HG03378 (cell line): ENCODE results near the gene MROH8.

Experiments
- ATAC-seq: cut with Tn5 transposase; IDR thresholded peaks from one replicate; pipeline ENCODE4 v1.9.1; 2021; ENCODE audit warnings: mild to moderate bottlenecking, moderate library complexity; ENCODE audit not compliant: unreplicated experiment

Gene MROH8

DNA sequence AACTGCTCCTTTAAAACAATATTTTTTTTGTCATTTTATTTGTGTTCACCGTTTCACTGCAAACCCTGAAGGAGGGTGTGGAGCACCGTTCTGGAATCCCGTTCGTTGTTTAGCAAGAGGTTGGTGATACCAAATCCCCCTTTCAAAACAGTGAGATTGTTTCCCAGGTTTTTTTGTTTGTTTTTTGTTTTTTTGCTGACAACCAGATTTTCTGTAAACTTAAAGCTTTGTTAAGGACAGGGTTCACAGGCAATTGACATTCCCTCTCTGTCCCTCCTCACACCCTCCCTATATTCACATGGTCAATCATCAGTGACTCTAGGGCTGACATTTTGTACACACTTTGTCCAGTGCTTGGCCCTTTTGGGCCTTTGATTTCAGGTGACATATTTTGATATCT is 21.0 kb upstream of the MROH8 start:
- no peak for ATAC-seq

DNA sequence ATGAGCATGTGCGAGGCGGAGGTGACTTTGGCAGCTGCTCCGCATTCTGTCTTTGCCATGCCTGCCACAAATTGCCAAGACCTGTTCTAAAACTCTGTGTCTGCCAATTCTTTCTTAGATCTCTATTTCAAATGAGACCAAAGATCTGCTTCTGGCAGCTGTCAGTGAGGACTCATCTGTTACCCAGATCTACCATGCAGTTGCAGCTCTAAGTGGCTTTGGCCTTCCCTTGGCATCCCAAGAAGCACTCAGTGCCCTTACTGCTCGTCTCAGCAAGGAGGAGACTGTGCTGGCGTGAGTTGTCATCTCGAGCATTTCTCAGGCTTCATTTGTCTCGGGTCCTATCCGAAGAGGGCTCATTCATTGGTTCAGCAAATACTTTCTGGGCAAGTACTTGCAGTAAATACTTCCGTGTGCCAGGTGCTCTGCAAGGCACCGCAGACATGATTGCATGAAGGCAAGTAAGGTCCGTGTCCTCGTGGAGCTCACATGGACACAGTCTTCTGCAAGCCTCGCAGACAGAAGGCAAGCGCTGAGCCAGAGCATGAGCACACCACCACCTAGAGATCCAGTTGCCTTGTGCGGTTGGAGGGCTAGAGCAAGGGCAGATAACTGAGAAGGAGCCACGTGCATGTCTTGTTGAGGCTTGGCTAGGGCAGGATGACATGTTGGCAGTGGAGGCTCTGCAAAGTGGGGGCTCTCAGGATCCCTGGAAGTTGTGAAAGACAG is 19.7 kb upstream of the MROH8 start:
- ATAC-seq = no peak

DNA sequence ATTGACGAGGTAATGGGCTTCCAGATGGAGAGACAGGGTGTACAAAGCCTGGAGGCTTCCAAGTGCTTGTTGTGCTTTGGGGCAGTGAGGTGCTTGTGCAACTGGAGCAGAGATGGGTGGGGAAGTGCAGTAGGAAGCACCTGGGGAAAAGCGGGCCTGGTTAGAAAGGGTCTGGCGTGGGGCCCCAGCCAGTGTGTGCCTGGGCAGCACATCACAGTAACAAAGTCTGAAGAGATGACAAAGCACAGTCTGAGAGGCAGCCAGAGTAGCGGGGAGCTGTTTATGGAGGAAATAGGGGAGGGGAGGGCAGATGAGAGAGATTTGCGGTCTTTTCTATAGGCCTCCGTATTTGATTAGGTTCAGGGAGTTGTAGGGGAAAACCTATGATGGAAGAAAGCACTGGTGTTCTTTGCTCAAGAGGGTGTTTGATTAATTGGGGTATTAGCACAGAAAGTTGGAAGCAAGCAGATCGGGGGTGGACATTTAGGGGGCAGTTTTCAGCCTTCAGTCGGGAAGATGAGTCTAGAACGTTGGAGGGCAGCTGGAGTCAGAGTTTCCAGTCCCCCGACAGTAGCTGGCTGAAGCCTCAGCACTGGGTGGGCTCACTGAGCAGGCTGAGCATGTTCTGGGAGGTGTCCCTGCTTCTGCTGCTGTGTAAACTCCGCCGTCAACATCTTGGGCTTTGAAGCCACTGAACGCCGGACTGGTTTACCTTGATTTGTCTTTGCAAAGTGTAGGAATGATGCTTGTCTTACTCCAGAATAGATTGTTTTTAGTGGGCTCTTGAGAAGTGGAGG is 15.5 kb upstream of the MROH8 start:
- ATAC-seq = no peak

DNA sequence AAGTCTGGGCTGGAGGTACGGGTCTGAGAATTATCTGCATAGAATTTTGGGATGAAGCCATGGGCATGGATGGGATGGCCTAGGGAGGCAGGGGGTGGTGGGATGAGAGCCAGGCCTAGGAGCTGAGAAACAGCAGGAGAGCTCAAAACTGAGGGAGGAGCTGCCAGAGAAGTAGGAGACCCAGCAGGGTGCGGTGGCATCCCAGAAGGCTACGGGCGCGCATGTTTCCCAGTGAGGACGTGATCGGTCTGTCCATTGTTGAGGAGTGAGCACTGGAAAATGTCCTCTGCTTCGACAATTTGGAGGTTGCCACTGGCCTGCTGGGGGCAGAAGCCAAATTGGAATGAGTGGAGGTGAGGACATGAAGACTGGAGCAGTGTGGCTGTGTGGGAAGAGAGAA is 14.5 kb upstream of the MROH8 start:
- no peak for ATAC-seq

DNA sequence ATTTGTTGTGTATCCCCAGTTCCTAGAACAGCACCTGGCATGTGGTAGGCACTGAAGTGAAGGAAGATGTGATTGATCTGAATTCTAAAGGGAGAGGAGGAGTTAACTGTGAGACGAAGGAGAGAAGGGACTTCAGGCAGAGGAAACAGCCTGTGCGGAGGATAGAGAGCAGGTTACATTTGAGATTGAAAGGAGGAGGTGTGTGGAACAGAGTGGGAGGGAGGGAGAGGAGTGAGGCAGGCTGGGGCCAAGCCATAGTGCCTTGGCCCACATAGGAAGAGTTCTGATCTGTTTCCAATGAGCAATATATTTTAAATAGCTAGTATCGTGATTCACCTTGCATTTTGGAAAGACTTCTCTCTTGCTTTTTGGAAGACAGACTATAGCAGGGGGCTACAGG is 13.9 kb upstream of the MROH8 start:
- no peak for ATAC-seq

DNA sequence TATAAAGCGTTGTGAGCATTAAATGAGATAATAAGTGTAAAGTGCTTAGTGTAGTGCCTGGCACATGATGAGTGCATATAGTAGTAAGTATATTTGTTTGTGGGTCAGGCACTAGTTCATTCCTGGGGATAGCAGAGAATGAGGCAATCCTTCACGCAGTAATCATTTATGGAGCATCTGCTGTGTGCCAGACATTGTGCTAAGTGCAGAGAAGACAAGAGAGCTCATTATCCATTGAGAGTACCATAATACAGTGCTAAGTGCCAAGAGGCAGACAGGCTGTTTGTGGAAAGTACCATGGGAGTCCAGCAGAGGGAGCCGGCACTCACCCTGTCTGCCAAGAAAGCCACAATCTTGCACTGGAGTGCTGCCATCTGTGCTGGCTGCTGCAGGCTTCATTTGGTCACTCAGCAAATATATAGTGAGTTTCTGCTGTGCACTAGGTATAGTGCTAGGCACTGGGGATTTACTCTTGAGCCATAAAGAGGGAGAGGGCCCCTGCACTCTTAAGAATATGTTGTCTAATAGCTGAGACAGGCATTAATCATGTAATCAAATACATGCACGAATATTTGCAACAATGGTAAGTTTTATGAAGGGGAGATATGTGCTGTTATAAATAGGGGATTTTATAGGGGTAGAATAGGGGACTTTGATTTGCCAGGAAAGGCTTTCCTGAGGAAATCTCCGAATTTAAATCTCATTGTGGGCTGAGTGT is 12.9 kb upstream of the MROH8 start:
- ATAC-seq = no peak

DNA sequence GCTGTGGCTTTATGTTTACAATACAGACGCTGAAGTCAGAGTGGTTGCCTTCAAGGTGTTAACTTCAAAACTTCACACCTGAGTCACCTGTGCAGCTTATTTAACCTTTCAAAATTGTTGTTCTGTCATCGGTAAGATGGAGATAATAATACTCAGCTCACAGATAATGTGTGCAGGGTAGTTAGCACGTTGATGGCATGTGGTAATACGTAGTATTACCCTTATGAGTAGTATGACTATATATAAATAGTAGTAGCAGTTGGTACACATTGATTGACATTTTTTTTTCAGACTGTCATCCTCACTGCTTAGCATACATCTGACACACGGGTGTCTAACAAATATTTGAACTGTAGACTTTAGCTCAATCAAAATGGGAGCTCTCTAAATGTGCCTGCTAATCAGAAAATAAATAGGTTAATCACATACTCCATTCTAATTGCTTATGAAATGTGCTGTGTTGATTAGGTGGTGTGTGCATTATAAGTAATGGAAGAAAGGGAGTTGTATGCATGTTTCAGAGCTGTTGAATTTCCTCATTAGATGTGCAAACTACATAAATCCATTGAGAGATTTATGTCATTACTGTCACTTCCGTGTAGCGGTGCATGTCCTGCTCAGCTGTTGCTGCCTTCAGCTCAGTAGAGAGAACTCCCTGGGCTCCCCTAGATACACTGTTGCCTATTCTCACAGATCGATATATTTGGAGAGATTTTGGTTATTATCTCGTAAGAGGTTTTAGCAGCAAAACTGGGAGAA is 11.2 kb upstream of the MROH8 start:
- no peak for ATAC-seq

DNA sequence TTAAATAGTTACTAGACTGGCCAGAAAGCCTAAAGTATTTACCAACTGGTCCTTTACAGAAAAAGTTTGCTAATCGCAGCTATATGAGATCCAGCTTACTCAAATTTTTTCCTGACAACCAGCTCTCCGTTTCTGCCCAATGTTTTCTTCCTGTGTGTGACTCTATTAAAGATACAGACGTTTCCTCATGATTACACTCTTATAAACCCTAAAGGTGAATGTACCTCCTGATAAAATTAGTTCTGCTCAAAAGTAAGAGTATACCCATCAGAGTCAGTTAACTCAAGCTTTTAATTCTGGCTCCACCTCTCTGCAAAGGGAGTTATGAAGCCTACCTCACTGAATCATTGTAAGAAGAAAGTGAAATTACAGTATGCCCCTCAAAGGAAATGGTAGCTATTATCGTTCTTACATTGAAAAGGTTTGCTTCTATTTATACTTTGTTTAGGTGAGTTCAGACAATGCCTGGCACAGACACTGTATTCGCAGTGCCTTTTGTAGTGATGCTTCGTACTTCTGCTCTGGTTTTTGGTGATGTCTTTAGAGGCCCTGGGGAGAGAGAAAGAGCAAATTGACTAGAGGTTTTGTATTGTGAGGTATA is 10.2 kb upstream of the MROH8 start:
- ATAC-seq = no peak

DNA sequence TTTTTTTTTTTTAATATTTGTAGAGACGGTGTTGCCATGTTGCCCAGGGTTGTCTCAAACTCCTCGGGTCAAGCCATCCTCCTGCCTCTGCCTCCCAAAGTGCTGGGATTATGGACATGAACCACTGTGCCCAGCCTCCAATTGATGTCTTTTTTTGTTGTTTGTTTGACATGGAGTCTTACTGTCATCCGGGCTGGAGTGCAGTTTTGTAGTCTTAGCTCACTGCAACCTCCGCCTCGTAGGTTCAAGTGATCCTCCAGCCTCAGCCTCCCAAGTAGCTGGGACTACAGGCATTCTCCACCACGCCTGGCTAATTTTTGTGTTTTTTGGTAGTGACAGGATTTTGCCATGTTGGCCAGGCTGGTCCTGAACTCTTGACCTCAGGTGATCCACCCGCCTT is 9.4 kb upstream of the MROH8 start:
- no peak for ATAC-seq

DNA sequence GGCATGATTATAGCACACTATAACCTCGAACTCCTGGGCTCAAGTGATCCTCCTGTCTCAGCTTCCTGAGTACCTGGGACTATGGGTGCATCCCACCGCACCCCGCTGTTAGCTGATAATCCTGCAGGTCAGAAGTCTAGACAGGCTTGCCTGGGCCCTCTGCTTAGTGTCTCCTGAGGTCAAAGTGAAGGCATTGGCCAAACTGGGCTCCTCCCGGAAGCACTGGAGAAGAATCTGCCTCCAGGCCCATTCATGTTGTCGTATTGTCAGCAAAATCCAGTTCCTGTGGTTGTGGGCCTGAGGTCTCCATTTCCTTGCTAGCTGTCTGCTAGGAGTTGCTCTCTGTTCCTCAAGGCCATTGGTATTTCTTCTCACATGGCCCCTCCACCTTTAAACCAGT is 6.3 kb upstream of the MROH8 start:
- no peak for ATAC-seq

DNA sequence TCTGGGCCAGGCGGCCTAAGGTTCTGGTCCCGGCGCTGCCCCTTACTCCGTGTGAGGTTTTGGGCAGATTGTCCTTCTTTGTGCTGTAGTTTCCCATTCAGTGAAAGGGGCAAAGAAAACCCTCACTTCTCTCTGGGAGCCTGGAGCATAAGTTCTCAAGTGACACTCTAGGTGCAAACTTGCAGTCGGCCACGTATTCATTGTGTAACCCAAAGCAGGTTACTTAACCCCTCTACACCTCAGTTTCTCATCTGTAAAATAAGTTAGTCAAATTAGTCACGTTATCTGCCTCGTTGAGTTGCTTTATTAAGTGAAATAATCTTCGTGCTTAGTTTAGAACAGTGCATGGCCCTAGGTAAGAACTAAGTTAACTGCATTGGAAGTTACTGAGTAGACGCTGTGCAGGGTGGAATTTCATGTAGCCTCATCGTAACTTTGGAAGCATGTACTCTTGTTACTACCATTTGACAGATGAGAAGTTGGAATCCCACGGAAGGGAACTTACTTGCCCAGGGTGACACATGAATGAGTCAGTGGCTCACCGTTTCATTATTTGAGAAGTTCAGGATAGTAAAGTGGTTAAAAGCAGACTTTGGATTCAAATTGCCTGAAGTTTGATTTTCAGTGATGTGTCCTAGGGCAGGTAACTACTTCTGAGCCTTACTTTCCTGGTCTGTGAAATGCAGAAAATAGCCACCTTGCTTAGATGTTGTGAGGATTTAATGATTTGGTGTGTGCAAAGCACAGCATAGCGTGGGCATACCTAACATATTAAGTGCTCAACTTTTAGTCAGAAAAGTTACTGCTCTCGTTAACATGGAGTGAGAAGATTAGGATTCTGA is 556 bp upstream of the MROH8 start:
- no peak for ATAC-seq

DNA sequence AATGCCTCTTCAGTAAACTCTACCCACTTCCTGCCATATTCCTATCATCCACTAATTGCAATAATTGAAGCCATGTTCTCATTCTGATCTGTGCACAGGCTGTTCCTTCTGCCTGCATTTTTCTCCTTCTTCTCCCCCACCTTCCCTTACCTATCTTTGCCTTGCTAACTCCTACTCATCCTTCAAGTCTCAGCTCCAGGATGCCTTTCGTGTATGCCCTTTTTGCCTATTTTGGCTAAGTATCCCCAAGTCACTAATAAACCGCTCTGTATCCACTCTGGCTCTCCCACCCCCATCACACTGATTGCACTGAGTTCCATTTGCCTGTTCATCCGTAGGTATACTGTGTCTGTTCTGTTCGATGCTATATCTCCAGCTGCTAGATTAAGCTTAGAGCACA is 6.5 kb downstream of the MROH8 start:
- no peak for ATAC-seq

DNA sequence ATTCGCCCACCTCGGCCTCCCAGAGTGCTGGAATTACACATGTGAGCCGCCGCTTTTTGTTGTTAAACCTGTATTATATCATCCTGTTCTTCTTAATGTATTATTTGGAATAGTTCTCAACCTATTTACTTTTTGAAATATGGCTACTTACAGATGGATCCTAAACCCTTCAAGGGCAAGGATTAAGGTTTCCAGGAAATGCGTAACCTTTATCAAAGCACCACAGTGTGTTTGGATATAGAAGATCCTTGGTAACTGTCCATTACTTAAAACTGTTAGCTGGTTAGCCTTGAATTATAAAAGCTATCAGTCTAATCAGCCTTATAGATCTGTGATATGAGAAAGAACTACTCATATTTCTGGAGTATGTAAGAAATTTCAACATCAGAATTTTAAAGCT is 12.5 kb downstream of the MROH8 start:
- ATAC-seq = no peak

DNA sequence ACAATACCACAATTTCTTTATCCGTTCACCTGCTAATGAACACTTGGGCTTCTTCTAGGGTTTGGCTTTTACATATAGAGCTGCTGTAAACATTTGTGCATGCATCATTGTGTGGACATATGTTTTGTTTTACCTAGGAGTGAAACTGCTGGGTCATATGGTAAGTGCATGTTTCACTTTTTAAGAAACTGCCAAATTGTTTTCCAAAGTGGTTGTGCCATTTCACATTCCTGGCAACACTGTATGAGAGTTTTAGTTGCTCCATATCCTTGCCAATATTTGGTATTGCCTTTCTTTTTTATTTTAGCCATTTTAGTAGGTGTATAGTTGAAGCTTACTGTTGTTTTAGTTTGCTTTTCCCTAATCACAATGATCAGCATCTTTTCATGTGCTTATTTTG is 14.3 kb downstream of the MROH8 start:
- no peak for ATAC-seq

DNA sequence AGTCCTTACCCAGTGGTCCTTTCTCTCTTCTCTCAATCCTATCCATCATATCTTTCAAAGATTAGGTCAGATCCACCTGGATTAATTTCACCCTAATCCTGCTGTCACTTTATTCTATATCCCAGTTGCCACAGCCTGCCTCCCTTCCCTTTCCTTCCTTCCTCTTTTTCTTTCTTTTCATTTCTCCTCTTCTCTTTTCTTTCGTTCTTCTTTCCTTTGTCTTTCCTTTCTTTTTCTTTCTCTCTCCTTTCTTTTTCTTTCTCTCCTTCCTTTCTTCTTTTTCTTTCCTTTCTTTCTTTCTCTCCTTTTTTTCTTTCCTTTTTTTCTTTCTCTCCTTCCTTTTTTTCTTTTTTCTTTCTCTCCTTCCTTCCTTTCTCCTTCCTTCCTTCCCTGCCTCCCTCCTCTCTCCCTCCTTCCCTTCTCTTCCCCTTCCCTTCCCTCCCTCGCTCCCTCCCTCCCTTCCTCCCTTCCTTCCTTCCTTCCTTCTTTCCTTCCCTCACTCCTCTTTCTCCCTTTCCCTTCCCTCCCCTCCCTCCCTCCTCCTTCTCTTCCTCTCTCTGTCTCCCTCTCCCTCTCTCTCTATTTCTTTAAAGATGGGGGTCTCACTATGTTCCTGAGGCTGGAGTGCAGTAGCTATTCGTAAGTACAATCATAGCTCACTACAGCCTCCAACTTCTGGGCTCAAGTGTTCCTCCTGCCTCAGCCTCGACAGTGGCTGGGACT is 15.4 kb downstream of the MROH8 start:
- ATAC-seq = no peak

DNA sequence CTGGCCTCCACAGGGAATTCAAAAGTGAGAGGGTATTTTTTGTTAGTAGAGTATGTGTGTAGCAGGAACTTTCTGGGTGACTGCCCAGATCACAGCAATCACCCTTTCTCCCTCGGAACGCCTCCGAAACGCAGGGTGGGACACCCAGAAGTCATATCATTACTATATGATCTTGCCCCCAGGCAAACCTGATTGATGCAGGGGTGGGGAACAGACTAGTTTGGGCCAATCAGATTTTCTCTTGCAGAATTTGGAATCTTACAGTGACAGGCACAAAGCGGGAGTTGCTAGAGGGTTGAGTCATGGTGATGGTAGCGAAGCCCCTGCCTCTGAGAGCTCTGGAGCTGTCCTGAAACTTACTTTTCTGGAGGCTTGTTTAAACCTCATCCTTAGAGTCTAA is 16.7 kb downstream of the MROH8 start:
- ATAC-seq = no peak

DNA sequence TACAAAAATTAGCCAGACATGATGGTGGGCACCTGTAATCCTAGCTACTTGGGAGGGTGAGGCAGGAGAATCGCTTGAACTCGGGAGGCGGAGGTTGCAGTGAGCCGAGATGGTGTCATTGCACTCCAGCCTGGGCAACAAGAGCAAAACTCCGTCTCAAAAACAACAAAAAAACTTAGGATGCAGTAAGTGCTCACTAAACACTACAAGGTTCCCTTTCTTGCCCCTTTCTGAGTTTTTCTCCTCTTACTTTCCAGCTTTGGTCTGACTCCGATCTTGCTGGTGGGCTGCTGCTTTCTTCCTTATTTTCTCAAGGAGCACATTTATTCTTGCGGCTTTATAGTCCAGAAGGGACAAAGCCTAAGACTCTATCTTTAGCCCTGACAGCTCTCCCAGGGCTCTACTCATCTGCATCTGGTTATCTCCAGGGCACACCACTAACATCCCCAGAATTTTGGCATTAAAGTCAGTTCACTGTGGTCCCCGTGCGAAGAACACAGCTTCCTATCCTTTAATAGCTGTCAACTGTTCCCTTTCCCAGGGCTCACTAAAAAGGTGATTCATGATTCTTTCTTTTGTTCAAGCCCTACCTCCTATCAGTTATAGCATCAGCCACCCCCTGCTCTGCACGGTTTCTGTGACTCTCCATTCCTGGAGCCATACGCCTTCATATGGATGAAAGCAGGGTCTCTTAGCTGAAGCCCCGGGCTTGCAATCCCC is 17.4 kb downstream of the MROH8 start:
- ATAC-seq = no peak

DNA sequence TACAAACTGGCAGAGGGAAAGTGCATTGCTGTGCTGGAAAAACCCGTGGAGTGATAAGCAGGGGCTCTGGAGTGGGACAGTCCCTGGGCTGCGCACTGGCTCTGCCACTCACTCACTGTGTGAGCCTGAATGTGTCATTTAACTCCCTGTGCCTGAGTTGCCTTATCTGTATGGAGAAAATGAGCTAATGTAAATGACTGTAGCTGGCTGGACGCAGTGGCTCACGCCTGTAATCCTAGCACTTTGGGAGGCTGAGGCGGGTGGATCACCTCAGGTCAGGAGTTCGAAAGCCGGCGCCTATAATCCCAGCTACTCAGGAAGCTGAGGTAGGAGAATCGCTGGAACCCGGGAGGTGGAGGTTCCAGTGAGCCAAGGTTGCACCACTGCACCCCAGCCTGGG is 18.7 kb downstream of the MROH8 start:
- ATAC-seq = no peak

DNA sequence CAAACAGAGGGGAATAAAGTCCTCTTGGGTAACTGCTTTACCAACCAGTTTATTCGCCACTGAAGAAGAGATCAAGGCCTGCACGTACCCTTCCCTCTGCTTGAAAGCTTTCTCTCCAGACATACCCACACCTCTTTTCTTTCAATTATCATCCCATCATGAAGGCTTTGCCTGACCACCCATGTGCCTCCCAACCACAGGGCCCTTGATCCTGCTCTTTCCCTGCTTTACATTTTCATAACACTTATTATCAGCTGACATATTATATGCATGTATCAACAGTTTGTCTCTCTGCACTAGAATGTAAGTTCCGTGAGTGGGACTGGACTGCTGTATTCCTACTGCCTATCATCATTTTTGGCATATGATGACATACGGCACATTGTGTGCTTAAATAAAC is 21.1 kb downstream of the MROH8 start:
- ATAC-seq = no peak
